SU-DHL-6 (cell line): ENCODE data around the gene POR.

Source experiments
- EZH2phosphoT487 ChIP-seq: fragments of 200-600 bp; sonication (generic), shearing (Covaris generic); conservative IDR thresholded peaks from 2 replicates; pipeline ENCODE4 v1.6.1; 2018; ENCODE audit warnings: mild to moderate bottlenecking, antibody characterized with exemption, low read length, moderate library complexity, mixed read lengths
- TF ChIP-seq, protein P1 (sequence below): fragments of 200-600 bp; sonication (generic); IDR thresholded peaks from one replicate; pipeline ENCODE4 v1.5.1; 2017; ENCODE audit warnings: antibody characterized with exemption, mild to moderate bottlenecking, low read length, moderate library complexity; ENCODE audit not compliant: insufficient read depth, poor library complexity, severe bottlenecking

DNA sequence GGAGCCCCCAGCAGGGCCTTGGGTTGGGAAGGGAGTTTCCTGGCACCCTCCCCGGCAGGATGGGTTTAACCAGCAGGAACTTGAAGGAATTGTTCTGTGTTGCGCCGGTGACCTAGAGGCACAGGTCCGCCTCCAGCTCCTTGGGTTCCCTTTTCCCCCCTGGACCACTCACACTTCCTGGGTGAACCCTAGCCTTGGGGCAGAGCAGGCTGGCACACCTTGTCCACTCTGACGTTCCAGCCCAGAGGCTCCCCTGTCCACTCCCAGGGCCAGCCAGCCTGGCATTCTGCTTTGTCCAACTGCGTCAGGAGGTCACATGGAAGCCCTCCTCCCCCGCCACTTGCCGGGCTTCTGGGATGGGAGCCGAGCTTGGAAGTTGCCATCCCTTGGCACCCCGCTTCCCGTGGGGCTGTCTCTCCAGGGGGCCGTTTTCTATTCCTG is 53.6 kb downstream of the POR start:
- TF ChIP-seq, protein P1, sequence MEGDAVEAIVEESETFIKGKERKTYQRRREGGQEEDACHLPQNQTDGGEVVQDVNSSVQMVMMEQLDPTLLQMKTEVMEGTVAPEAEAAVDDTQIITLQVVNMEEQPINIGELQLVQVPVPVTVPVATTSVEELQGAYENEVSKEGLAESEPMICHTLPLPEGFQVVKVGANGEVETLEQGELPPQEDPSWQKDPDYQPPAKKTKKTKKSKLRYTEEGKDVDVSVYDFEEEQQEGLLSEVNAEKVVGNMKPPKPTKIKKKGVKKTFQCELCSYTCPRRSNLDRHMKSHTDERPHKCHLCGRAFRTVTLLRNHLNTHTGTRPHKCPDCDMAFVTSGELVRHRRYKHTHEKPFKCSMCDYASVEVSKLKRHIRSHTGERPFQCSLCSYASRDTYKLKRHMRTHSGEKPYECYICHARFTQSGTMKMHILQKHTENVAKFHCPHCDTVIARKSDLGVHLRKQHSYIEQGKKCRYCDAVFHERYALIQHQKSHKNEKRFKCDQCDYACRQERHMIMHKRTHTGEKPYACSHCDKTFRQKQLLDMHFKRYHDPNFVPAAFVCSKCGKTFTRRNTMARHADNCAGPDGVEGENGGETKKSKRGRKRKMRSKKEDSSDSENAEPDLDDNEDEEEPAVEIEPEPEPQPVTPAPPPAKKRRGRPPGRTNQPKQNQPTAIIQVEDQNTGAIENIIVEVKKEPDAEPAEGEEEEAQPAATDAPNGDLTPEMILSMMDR: no peak
- TF ChIP-seq EZH2phosphoT487: no peak
